HUES48 (cell line): Measurements from ENCODE around the gene TMC6.
"Not testable (repeated sequence)": the region's sequence is repeated elsewhere in the genome, so short reads cannot be mapped to it uniquely, and the experiment has no call there.

Source experiments
- H3K27ac ChIP-seq: one replicate; pipeline ENCODE4 v1.7.0; 2013; ENCODE audit warnings: low read depth, low read length, inconsistent platforms
- H3K27me3 ChIP-seq: 2 replicates; pipeline ENCODE4 v1.6.1; 2013; ENCODE audit warnings: mild to moderate bottlenecking, low read length; ENCODE audit not compliant: control insufficient read depth, insufficient read depth
- H3K36me3 ChIP-seq: 2 replicates; pipeline ENCODE4 v1.6.1; 2013; ENCODE audit warnings: low read length; ENCODE audit not compliant: control insufficient read depth, insufficient read depth
- H3K4me1 ChIP-seq: 2 replicates; pipeline ENCODE4 v1.6.1; 2013; ENCODE audit warnings: mild to moderate bottlenecking, low read length; ENCODE audit not compliant: control insufficient read depth, insufficient read depth
- H3K4me3 ChIP-seq: 2 replicates; pipeline ENCODE4 v1.5.1; 2013; ENCODE audit warnings: mild to moderate bottlenecking, low read depth, low read length
- H3K9ac ChIP-seq: 2 replicates; pipeline ENCODE4 v1.6.1; 2013; ENCODE audit warnings: mild to moderate bottlenecking, low read depth, low read length, moderate library complexity
- H3K9me3 ChIP-seq: 2 replicates; pipeline ENCODE4 v1.6.1; 2013; ENCODE audit warnings: low read length; ENCODE audit not compliant: control insufficient read depth, insufficient read depth

Gene TMC6

GRCh38 chr17:78081551-78081950, 47.0 kb downstream of the TMC6 start:
- Histone ChIP-seq H3K27me3 (no peaks in the 10 kb centered on the region), H3K36me3 (peaks cover 66% of the 10 kb centered on the region), H3K4me1 (no peaks in the 10 kb centered on the region), H3K9me3 (no peaks in the 10 kb centered on the region), H3K27ac (no peak overlapping the region), H3K4me3 (no peak overlapping the region), H3K9ac (no peak overlapping the region)

- Histone ChIP-seq H3K27me3 (no peaks in the 10 kb centered on the region), H3K4me1 (no peaks in the 10 kb centered on the region), H3K9ac (no peak overlapping the region), H3K27ac (no peak overlapping the region), H3K4me3 (no peak overlapping the region), H3K9me3 (no peaks in the 10 kb centered on the region), H3K36me3 (peaks cover 77% of the 10 kb centered on the region)
Measured at GRCh38 chr17:78079253-78079652, 49.3 kb downstream of the TMC6 start.

GRCh38 chr17:78075545-78075944, 53.0 kb downstream of the TMC6 start:
- peaks cover 90% of the 10 kb centered on the region for H3K36me3 ChIP-seq
- no peaks in the 10 kb centered on the region for H3K4me1 ChIP-seq
- H3K9me3 ChIP-seq = no peaks in the 10 kb centered on the region
- no peaks in the 10 kb centered on the region for H3K27me3 ChIP-seq
- no peak overlapping the region for H3K27ac ChIP-seq
- no peak overlapping the region for H3K9ac ChIP-seq
- H3K4me3 ChIP-seq = no peak overlapping the region

- Histone ChIP-seq H3K4me3 (no peak overlapping the region), H3K27me3 (no peaks in the 10 kb centered on the region), H3K9me3 (no peaks in the 10 kb centered on the region), H3K27ac (no peak overlapping the region), H3K9ac (no peak overlapping the region), H3K4me1 (no peaks in the 10 kb centered on the region), H3K36me3 (peaks cover 91% of the 10 kb centered on the region)
Measured at GRCh38 chr17:78075011-78075410, 53.5 kb downstream of the TMC6 start.

- Histone ChIP-seq H3K36me3 (peaks cover 93% of the 10 kb centered on the region), H3K4me3 (no peak overlapping the region), H3K9me3 (no peaks in the 10 kb centered on the region), H3K27me3 (no peaks in the 10 kb centered on the region), H3K4me1 (no peaks in the 10 kb centered on the region), H3K27ac (no peak overlapping the region), H3K9ac (no peak overlapping the region)
Measured at GRCh38 chr17:78072961-78073360, 55.6 kb downstream of the TMC6 start.

GRCh38 chr17:78069695-78070094, 58.9 kb downstream of the TMC6 start:
- no peak overlapping the region for H3K4me3 ChIP-seq
- H3K4me1 ChIP-seq = no peaks in the 10 kb centered on the region
- H3K36me3 ChIP-seq = peaks cover 68% of the 10 kb centered on the region
- no peak overlapping the region for H3K9ac ChIP-seq
- H3K9me3 ChIP-seq = no peaks in the 10 kb centered on the region
- no peaks in the 10 kb centered on the region for H3K27me3 ChIP-seq
- H3K27ac ChIP-seq = no peak overlapping the region

- H3K36me3 ChIP-seq = peaks cover 41% of the 10 kb centered on the region
- H3K27ac ChIP-seq, H3K4me1 ChIP-seq, H3K4me3 ChIP-seq, H3K27me3 ChIP-seq, H3K9me3 ChIP-seq, H3K9ac ChIP-seq: not testable (repeated sequence)
Measured at GRCh38 chr17:78066976-78067375, 61.6 kb downstream of the TMC6 start.

- Histone ChIP-seq H3K9ac (no peak overlapping the region), H3K4me3 (no peak overlapping the region), H3K36me3 (peaks cover 21% of the 10 kb centered on the region), H3K9me3 (no peaks in the 10 kb centered on the region), H3K27ac (no peak overlapping the region), H3K4me1 (no peaks in the 10 kb centered on the region), H3K27me3 (no peaks in the 10 kb centered on the region)
Measured at GRCh38 chr17:78064708-78065107, 63.8 kb downstream of the TMC6 start.

GRCh38 chr17:78063489-78063888, 65.1 kb downstream of the TMC6 start:
- H3K27ac ChIP-seq = no peak overlapping the region
- no peaks in the 10 kb centered on the region for H3K27me3 ChIP-seq
- H3K4me1 ChIP-seq = no peaks in the 10 kb centered on the region
- no peaks in the 10 kb centered on the region for H3K9me3 ChIP-seq
- no peak overlapping the region for H3K4me3 ChIP-seq
- peaks cover 10% of the 10 kb centered on the region for H3K36me3 ChIP-seq
- no peak overlapping the region for H3K9ac ChIP-seq

- H3K9ac ChIP-seq = no peak overlapping the region
- H3K27ac ChIP-seq = no peak overlapping the region
- peaks cover 2% of the 10 kb centered on the region; the same call in 1 of the 2 replicates for H3K36me3 ChIP-seq
- H3K9me3 ChIP-seq = no peaks in the 10 kb centered on the region
- no peaks in the 10 kb centered on the region for H3K4me1 ChIP-seq
- no peak overlapping the region for H3K4me3 ChIP-seq
- H3K27me3 ChIP-seq = no peaks in the 10 kb centered on the region
Measured at GRCh38 chr17:78062596-78062995, 66.0 kb downstream of the TMC6 start.
